Psoas muscle (tissue), 8 donors: ENCODE data around the gene HES5. TPM values are rescaled to one million over a fixed set of nuclear protein-coding genes. Genes with fewer than 3 reads are reported as not detected.

Source experiments
- ATAC-seq, 4 donors: fragments of 200-7000 bp; cut with Tn5 transposase; one replicate each; pipeline ENCODE4 v1.9.1; 2020; ENCODE audit warnings: moderate library complexity in 3 of 4, mild to moderate bottlenecking in 2 of 4
- DNase-seq, 2 donors: peaks; one replicate each; pipeline ENCODE4 v3.0.0-alpha.2; 2020
- H3K27ac ChIP-seq: fragments of 200-600 bp; one replicate; pipeline ENCODE4 v1.8.0; 2022
- H3K27me3 ChIP-seq, 3 donors: fragments of 200-600 bp in 1 of 3; one replicate each; pipeline versions ENCODE4 v1.6.1 to v1.8.0; 2013 to 2022; ENCODE audit warnings: low read length in 2 of 3, mild to moderate bottlenecking in 2 of 3, moderate library complexity in 1 of 3; ENCODE audit not compliant: insufficient read depth in 3 of 3
- H3K36me3 ChIP-seq, 2 donors: fragments of 200-600 bp in 1 of 2; one replicate each; pipeline versions ENCODE4 v1.6.1 to v1.8.0; 2013 to 2022; ENCODE audit warnings: low read depth in 1 of 2, mild to moderate bottlenecking in 1 of 2, moderate library complexity in 1 of 2; ENCODE audit not compliant: insufficient read depth in 1 of 2
- H3K4me1 ChIP-seq: fragments of 200-600 bp; one replicate; pipeline ENCODE4 v1.8.0; 2022
- H3K4me3 ChIP-seq: fragments of 200-600 bp; one replicate; pipeline ENCODE4 v1.8.0; 2022; ENCODE audit warnings: mild to moderate bottlenecking
- H3K9me3 ChIP-seq: fragments of 200-600 bp; one replicate; pipeline ENCODE4 v1.8.0; 2022
- WGBS, 3 donors: extraction: QIAGEN DNeasy Blood & Tissue Kit; methylation state at CpG; one replicate each; pipeline versions ENCODE4 v1.1.6 to v1.1.7; 2013; 5-methylcytosine and 5-hydroxymethylcytosine counted together
- intact Hi-C, 2 donors: fragments of 100-400 bp; cut with DNase I; formaldehyde crosslinking; loops; one replicate each; pipeline versions ENCODE4 v1.11.0 to v1.14.2; 2022
- polyA plus RNA-seq, 3 donors: library from polyadenylated mRNA; stranded (reverse); fragments of 200-250 nt; gene quantifications; one replicate each; pipeline ENCODE4 v1.2.3, GENCODE V29; 2013
- total RNA-seq, 4 donors: library from RNA; stranded (reverse); fragmentation: NEBNext Ultra II Directional in 2 of 4; extraction: Animal tissue kit (Norgen Biotek cat#: 25700) in 2 of 4; gene quantifications; one replicate each; pipeline versions ENCODE4 v1.2.1 to v1.2.4, GENCODE V29; 2021 to 2023
- TF ChIP-seq, protein P1 (sequence below): fragments of 200-600 bp; IDR thresholded peaks from one replicate; pipeline ENCODE4 v1.8.0; 2022; ENCODE audit warnings: antibody characterized with exemption
- donor health status: healthy with polysubstance abuse.
- donor health status: DM: no; HTN: no; CAD: no; lungs with moderate emphysema.
- donor health status: Bipolar disorder and iron deficiency.
- donor health status: healthy.
- donor health status: DM: yes; HTN: yes; CAD: no.
- donor health status: DM: no; HTN: no; CAD: no.
- donor health status: DM: no; HTN: no; CAD: no.
- donor health status: DM: yes; HTN: yes; CAD: no.

Gene HES5
- total and polyA plus RNA-seq, 7 donors, result 0.13 to 0.77 (median 0.28) TPM; not detected in 1

- intact Hi-C loops, result no loop called here
- Histone ChIP-seq H3K36me3 (no peaks in the 10 kb centered on the region), H3K4me1 (peaks cover 3% of the 10 kb centered on the region), H3K4me3 (no peak overlapping the region), H3K9me3 (no peaks in the 10 kb centered on the region), H3K27ac (no peak overlapping the region), H3K27me3 (peaks cover 0 to 19% (median 0%) of the 10 kb centered on the region in 3 donors)
- ATAC-seq (peak in 1 of 4 donors; percentile 47), DNase-seq (no peak)
- WGBS, 3 donors, result 64 to 69% (median 64%) methylated on average over 19 of the region's 19 CpGs
- TF ChIP-seq, protein P1, sequence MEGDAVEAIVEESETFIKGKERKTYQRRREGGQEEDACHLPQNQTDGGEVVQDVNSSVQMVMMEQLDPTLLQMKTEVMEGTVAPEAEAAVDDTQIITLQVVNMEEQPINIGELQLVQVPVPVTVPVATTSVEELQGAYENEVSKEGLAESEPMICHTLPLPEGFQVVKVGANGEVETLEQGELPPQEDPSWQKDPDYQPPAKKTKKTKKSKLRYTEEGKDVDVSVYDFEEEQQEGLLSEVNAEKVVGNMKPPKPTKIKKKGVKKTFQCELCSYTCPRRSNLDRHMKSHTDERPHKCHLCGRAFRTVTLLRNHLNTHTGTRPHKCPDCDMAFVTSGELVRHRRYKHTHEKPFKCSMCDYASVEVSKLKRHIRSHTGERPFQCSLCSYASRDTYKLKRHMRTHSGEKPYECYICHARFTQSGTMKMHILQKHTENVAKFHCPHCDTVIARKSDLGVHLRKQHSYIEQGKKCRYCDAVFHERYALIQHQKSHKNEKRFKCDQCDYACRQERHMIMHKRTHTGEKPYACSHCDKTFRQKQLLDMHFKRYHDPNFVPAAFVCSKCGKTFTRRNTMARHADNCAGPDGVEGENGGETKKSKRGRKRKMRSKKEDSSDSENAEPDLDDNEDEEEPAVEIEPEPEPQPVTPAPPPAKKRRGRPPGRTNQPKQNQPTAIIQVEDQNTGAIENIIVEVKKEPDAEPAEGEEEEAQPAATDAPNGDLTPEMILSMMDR, result no peak
Observed at GRCh38 chr1:2494323-2494693, 35.8 kb downstream of the HES5 start.

GRCh38 chr1:2493691-2494322, 36.3 kb downstream of the HES5 start:
- H3K9me3 ChIP-seq, result peaks cover under 1% of the 10 kb centered on the region
- DNase-seq, result no peak
- intact Hi-C loops, result no loop called here
- TF ChIP-seq, protein P1, result no peak
- peaks cover 3% of the 10 kb centered on the region for H3K4me1 ChIP-seq
- H3K27ac ChIP-seq, result no peak overlapping the region
- 47 to 59% (median 54%) methylated on average over 24 of the region's 24 CpGs for WGBS, 3 donors
- H3K36me3 ChIP-seq, result no peaks in the 10 kb centered on the region
- peak in 3 of 4 donors; percentile 11 to 21 (median 15) for ATAC-seq
- H3K27me3 ChIP-seq, result peaks cover 0 to 15% (median 0%) of the 10 kb centered on the region in 3 donors
- H3K4me3 ChIP-seq, result no peak overlapping the region

GRCh38 chr1:2493218-2493617, 36.8 kb downstream of the HES5 start:
- ATAC-seq (no peak), DNase-seq (no peak)
- Histone ChIP-seq H3K27ac (no peak overlapping the region), H3K4me3 (no peak overlapping the region), H3K4me1 (peaks cover 3% of the 10 kb centered on the region), H3K9me3 (peaks cover 3% of the 10 kb centered on the region), H3K36me3 (no peaks in the 10 kb centered on the region), H3K27me3 (peaks cover 0 to 15% (median 0%) of the 10 kb centered on the region in 3 donors)
- intact Hi-C loops, result no loop called here
- TF ChIP-seq, protein P1, result no peak
- 31 to 45% (median 42%) methylated on average over 18 to 19 of the region's 19 CpGs for WGBS, 3 donors

- 66 to 71% (median 68%) methylated on average over 13 of the region's 13 CpGs for WGBS, 3 donors
- Histone ChIP-seq H3K4me1 (peaks cover 3% of the 10 kb centered on the region), H3K4me3 (no peak overlapping the region), H3K27ac (no peak overlapping the region), H3K27me3 (peaks cover 0 to 15% (median 0%) of the 10 kb centered on the region in 3 donors), H3K9me3 (peaks cover 3% of the 10 kb centered on the region), H3K36me3 (no peaks in the 10 kb centered on the region)
- no peak for DNase-seq
- ATAC-seq, result no peak
- TF ChIP-seq, protein P1, result no peak
- intact Hi-C loops, result no loop called here
Observed at GRCh38 chr1:2492091-2492490, 38.0 kb downstream of the HES5 start.

DNA sequence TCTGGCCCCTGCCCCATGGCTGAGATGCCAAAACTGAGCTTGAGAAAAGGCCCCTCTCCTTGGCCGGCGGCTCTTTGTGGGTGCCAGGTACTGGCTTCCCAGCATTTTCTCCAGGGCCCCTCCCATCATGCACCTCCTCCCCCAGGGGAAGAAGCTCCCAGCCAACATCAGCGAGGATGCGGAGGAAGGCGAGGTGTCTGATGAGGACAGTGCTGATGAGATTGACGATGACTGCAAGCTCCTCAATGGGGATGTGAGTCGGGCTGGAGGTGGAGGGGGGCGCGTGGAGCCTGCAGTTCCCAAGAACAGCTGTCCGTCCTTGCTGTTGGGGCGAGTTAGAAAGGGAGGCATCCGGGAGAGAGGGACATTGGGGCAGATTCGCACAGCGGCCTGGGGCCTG, 40.4 kb downstream of the HES5 start:
- Histone ChIP-seq H3K36me3 (no peaks in the 10 kb centered on the region), H3K27ac (no peak overlapping the region), H3K4me1 (no peaks in the 10 kb centered on the region), H3K4me3 (no peak overlapping the region), H3K9me3 (peaks cover 3% of the 10 kb centered on the region), H3K27me3 (peaks cover 0 to 8% (median 0%) of the 10 kb centered on the region in 3 donors)
- TF ChIP-seq, protein P1, result no peak
- WGBS, 3 donors, result 83 to 86% (median 86%) methylated on average over 13 to 14 of the region's 14 CpGs
- intact Hi-C loops, result no loop called here
- ATAC-seq, result no peak
- no peak for DNase-seq
